Measurements from ENCODE around the gene XYLT1.
"Not testable (repeated sequence)": the region's sequence is repeated elsewhere in the genome, so short reads cannot be mapped to it uniquely, and the experiment has no call there.

GRCh38 chr16:17482341-17482740 is 11.6 kb upstream of the XYLT1 start:
- not testable (repeated sequence) for TF ChIP-seq KDM5A (IDR thresholded peaks at IDR 0.05; ENCODE audit: low read length); ZNF274 (IDR thresholded peaks at IDR 0.05; ENCODE audit: borderline replicate concordance, extremely low read depth, low read length); CTCF (IDR thresholded peaks at IDR 0.05; ENCODE audit: control extremely low read depth in 1 of 3, insufficient read depth in 1 of 3, low read depth in 1 of 3, low read length in 3 of 3); GABPA (IDR thresholded peaks at IDR 0.05; ENCODE audit: borderline replicate concordance, insufficient read depth, low read length); SP1 (IDR thresholded peaks at IDR 0.05; ENCODE audit: low read depth, low read length); POLR2AphosphoS5 (IDR thresholded peaks at IDR 0.05; ENCODE audit: low read depth, low read length); TCF12 (IDR thresholded peaks at IDR 0.05; ENCODE audit: low read depth, low read length); CEBPB (IDR thresholded peaks at IDR 0.05; ENCODE audit: low read depth, low read length)

Measured in H1 (cell line).